ENCODE results near the gene AEN.

DNA sequence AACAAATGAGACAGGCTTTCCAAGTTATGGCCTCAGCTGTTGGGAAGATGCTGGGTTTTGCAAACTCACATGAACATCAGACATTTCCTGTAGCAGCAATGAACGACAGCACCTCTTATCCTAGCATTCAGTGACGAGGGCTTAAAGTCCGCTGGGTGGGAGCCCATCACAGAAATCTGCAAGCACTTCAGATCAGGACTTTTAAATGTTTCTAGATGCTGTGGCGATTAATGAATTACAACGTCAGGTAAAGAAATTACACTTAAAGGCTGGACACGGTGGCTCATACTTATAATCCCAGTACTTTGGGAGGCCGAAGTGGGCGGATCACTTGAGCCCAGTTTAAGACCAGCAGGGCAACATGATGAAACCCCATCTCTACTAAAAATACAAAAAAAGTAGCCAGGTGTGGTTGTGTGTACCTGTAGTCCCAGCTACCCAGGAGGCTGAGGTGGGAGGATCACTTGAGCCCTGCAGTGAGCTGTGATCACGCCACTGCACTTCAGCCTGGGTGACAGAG, 3.9 kb downstream of the AEN start:
- TF ChIP-seq SIN3A (IDR thresholded peaks at IDR 0.05; ENCODE audit: low read depth) (no peak), ZBTB33 (IDR thresholded peaks at IDR 0.05; ENCODE audit: extremely low read depth, insufficient replicate concordance, low read length) (no peak), POLR2A (IDR thresholded peaks at IDR 0.05; ENCODE audit: borderline replicate concordance, extremely low read depth, insufficient read depth, insufficient read length) (no peak), EZH2 (IDR thresholded peaks at IDR 0.05) (no peak), POLR2AphosphoS5 (IDR thresholded peaks at IDR 0.05; ENCODE audit: low read depth, low read length) (no peak), RAD21 (IDR thresholded peaks at IDR 0.05; ENCODE audit: low read depth) (no peak), SP1 (IDR thresholded peaks at IDR 0.05; ENCODE audit: low read depth) (no peak), FOSL1 (IDR thresholded peaks at IDR 0.05; ENCODE audit: low read depth) (no peak)
- TF ChIP-seq, protein P1, sequence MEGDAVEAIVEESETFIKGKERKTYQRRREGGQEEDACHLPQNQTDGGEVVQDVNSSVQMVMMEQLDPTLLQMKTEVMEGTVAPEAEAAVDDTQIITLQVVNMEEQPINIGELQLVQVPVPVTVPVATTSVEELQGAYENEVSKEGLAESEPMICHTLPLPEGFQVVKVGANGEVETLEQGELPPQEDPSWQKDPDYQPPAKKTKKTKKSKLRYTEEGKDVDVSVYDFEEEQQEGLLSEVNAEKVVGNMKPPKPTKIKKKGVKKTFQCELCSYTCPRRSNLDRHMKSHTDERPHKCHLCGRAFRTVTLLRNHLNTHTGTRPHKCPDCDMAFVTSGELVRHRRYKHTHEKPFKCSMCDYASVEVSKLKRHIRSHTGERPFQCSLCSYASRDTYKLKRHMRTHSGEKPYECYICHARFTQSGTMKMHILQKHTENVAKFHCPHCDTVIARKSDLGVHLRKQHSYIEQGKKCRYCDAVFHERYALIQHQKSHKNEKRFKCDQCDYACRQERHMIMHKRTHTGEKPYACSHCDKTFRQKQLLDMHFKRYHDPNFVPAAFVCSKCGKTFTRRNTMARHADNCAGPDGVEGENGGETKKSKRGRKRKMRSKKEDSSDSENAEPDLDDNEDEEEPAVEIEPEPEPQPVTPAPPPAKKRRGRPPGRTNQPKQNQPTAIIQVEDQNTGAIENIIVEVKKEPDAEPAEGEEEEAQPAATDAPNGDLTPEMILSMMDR (IDR thresholded peaks at IDR 0.05 in 2 of 3, conservative IDR thresholded peaks at IDR 0.05 in 1 of 3; ENCODE audit: borderline replicate concordance in 1 of 3, insufficient read depth in 1 of 3, low read depth in 2 of 3, low read length in 2 of 3): no peak
- TF ChIP-seq, protein P2, sequence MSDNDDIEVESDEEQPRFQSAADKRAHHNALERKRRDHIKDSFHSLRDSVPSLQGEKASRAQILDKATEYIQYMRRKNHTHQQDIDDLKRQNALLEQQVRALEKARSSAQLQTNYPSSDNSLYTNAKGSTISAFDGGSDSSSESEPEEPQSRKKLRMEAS (IDR thresholded peaks at IDR 0.05): no peak
- TF ChIP-seq, protein P3, sequence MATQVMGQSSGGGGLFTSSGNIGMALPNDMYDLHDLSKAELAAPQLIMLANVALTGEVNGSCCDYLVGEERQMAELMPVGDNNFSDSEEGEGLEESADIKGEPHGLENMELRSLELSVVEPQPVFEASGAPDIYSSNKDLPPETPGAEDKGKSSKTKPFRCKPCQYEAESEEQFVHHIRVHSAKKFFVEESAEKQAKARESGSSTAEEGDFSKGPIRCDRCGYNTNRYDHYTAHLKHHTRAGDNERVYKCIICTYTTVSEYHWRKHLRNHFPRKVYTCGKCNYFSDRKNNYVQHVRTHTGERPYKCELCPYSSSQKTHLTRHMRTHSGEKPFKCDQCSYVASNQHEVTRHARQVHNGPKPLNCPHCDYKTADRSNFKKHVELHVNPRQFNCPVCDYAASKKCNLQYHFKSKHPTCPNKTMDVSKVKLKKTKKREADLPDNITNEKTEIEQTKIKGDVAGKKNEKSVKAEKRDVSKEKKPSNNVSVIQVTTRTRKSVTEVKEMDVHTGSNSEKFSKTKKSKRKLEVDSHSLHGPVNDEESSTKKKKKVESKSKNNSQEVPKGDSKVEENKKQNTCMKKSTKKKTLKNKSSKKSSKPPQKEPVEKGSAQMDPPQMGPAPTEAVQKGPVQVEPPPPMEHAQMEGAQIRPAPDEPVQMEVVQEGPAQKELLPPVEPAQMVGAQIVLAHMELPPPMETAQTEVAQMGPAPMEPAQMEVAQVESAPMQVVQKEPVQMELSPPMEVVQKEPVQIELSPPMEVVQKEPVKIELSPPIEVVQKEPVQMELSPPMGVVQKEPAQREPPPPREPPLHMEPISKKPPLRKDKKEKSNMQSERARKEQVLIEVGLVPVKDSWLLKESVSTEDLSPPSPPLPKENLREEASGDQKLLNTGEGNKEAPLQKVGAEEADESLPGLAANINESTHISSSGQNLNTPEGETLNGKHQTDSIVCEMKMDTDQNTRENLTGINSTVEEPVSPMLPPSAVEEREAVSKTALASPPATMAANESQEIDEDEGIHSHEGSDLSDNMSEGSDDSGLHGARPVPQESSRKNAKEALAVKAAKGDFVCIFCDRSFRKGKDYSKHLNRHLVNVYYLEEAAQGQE (IDR thresholded peaks at IDR 0.05; ENCODE audit: low read depth): no peak
